ENCODE data around the gene TIE1. TPM values are rescaled to one million over a fixed set of nuclear protein-coding genes. Genes with fewer than 3 reads are reported as not detected.

Gene TIE1
- total and polyA plus RNA-seq, 2 donors (not counting 1 experiment from before 2014, with no cell fraction given), result 0.02 TPM; not detected in 1

DNA sequence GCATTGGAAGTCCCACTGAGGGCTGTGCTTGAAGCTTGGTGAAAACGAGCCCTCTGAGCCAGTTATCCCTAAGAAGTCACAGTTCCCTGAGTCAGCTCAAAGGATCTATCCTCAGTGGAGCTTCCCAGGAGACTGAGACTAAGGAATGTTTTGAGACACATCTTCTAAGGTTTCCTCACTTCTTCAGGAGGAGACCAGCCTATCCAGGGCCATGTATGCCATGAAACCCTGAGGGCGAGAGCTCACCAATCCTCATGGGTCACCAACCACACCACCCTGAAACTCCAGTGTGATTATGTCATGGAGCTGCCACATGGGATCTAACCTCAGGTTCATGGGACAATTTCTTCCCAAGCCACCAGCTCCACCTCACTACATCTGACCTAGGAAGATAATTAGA lies 7.6 kb upstream of the TIE1 start:
- Histone ChIP-seq H2AFZ (ENCODE audit: low read length) (no peak overlapping the region), H3K4me3 (replicated peaks in 1 of 4; ENCODE audit: control extremely low read depth in 1 of 4, insufficient read depth in 1 of 4, low read depth in 3 of 4, low read length in 4 of 4) (no peak overlapping the region), H4K20me1 (ENCODE audit: control insufficient read depth, extremely low read depth, insufficient read depth, low read length) (no peaks in the 10 kb centered on the region), H3K27me3 (ENCODE audit: control insufficient read depth, insufficient read depth, low read length) (peaks cover 2% of the 10 kb centered on the region), H3K36me3 (ENCODE audit: control insufficient read depth, insufficient read depth, low read length) (no peaks in the 10 kb centered on the region), H3K9ac (ENCODE audit: insufficient read depth, low read length) (no peak overlapping the region), H3K27ac (ENCODE audit: insufficient read depth, low read length) (no peak overlapping the region), H3K4me2 (ENCODE audit: extremely low read depth, insufficient read depth, low read length) (no peak overlapping the region), H3K9me3 (ENCODE audit: control insufficient read depth, insufficient read depth, low read depth, low read length) (no peaks in the 10 kb centered on the region), H3K4me1 (ENCODE audit: control insufficient read depth, extremely low read depth, insufficient read depth, low read length) (no peaks in the 10 kb centered on the region), H3K79me2 (ENCODE audit: control insufficient read depth, insufficient read depth, low read length) (no peaks in the 10 kb centered on the region)
- DNase-seq (ENCODE audit: low read depth in 2 of 2), result no peak
- TF ChIP-seq, protein P1, sequence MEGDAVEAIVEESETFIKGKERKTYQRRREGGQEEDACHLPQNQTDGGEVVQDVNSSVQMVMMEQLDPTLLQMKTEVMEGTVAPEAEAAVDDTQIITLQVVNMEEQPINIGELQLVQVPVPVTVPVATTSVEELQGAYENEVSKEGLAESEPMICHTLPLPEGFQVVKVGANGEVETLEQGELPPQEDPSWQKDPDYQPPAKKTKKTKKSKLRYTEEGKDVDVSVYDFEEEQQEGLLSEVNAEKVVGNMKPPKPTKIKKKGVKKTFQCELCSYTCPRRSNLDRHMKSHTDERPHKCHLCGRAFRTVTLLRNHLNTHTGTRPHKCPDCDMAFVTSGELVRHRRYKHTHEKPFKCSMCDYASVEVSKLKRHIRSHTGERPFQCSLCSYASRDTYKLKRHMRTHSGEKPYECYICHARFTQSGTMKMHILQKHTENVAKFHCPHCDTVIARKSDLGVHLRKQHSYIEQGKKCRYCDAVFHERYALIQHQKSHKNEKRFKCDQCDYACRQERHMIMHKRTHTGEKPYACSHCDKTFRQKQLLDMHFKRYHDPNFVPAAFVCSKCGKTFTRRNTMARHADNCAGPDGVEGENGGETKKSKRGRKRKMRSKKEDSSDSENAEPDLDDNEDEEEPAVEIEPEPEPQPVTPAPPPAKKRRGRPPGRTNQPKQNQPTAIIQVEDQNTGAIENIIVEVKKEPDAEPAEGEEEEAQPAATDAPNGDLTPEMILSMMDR (conservative IDR thresholded peaks at IDR 0.05 in 1 of 2, IDR thresholded peaks at IDR 0.05 in 1 of 2; ENCODE audit: low read depth in 1 of 2, low read length in 2 of 2), result no peak
- TF ChIP-seq EZH2 (IDR thresholded peaks at IDR 0.05; ENCODE audit: low read length, missing control alignments), result no peak

DNA sequence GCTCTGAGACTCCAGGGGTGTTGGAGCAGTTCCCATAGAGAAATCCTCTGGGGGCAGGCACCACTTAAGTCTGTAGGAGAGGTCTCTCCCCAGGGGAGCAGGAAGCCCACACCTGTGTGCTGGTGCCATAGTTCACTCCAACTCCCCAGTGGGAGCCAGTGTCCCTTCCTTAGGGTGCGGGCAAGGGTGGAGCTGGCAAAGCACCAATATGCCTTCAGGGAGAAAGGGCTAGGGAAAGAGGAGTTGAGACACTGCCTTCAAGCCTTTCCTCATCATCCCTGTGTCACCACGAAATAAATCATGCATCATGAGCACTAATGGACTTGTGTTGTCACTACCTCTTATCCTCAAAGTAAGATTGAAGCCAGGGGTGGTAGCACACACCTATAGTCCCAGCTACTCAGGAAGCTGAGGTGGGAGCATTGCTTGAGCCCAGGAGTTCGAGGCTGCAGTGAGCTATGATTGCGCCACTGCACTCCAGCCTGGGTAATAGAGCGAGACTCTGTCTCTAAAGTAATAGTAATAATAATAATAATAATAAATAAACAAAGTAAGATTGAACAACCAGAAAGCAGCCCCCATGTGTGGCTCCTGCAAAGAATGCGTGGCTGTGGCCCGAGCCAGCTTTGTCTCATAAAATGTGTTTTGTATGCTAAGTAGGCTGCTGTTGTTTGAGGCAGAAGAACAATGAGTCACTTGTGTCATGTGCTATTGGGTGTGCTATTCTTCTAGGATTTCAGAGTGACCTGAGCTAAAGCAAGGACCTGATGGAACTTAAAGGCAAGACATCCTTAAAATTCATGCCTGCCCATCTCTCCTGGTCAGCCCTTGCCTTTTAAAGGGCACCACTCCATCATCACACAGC lies 6.7 kb upstream of the TIE1 start:
- Histone ChIP-seq H3K36me3 (ENCODE audit: control insufficient read depth, insufficient read depth, low read length) (no peaks in the 10 kb centered on the region), H4K20me1 (ENCODE audit: control insufficient read depth, extremely low read depth, insufficient read depth, low read length) (no peaks in the 10 kb centered on the region), H3K27me3 (ENCODE audit: control insufficient read depth, insufficient read depth, low read length) (no peaks in the 10 kb centered on the region), H3K4me2 (ENCODE audit: extremely low read depth, insufficient read depth, low read length) (no peak overlapping the region), H3K27ac (ENCODE audit: insufficient read depth, low read length) (no peak overlapping the region), H3K9ac (ENCODE audit: insufficient read depth, low read length) (no peak overlapping the region), H3K79me2 (ENCODE audit: control insufficient read depth, insufficient read depth, low read length) (no peaks in the 10 kb centered on the region), H2AFZ (ENCODE audit: low read length) (no peak overlapping the region), H3K4me1 (ENCODE audit: control insufficient read depth, extremely low read depth, insufficient read depth, low read length) (no peaks in the 10 kb centered on the region), H3K9me3 (ENCODE audit: control insufficient read depth, insufficient read depth, low read depth, low read length) (no peaks in the 10 kb centered on the region), H3K4me3 (replicated peaks in 1 of 4; ENCODE audit: control extremely low read depth in 1 of 4, insufficient read depth in 1 of 4, low read depth in 3 of 4, low read length in 4 of 4) (no peak overlapping the region)
- DNase-seq (ENCODE audit: low read depth in 2 of 2), result peak; percentile 53 to 78
- no peak for TF ChIP-seq EZH2 (IDR thresholded peaks at IDR 0.05; ENCODE audit: low read length, missing control alignments)
- TF ChIP-seq, protein P1 (conservative IDR thresholded peaks at IDR 0.05 in 1 of 2, IDR thresholded peaks at IDR 0.05 in 1 of 2; ENCODE audit: low read depth in 1 of 2, low read length in 2 of 2), result no peak

DNA sequence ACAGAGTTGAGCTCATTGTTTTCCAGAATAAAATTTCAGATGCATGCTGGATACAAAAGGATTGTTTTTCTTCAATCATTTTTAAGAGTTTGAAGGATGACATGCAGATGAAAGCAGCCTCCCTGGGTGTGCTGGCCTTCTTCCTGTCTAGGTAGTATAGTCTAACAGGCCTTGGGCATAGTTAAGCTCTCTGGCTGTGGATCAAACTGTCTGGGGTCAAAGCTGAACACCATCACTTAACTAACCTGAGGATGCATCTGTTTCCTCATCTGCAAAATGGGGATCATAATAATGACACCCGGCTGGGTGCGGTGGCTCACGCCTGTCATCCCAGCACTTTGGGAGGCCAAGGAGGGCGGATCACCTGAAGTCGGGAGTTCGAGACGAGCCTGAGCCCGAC lies 6.0 kb upstream of the TIE1 start:
- Histone ChIP-seq H3K9ac (ENCODE audit: insufficient read depth, low read length) (no peak overlapping the region), H3K36me3 (ENCODE audit: control insufficient read depth, insufficient read depth, low read length) (no peaks in the 10 kb centered on the region), H3K27ac (ENCODE audit: insufficient read depth, low read length) (no peak overlapping the region), H2AFZ (ENCODE audit: low read length) (no peak overlapping the region), H3K27me3 (ENCODE audit: control insufficient read depth, insufficient read depth, low read length) (no peaks in the 10 kb centered on the region), H3K79me2 (ENCODE audit: control insufficient read depth, insufficient read depth, low read length) (no peaks in the 10 kb centered on the region), H3K4me1 (ENCODE audit: control insufficient read depth, extremely low read depth, insufficient read depth, low read length) (no peaks in the 10 kb centered on the region), H4K20me1 (ENCODE audit: control insufficient read depth, extremely low read depth, insufficient read depth, low read length) (no peaks in the 10 kb centered on the region), H3K9me3 (ENCODE audit: control insufficient read depth, insufficient read depth, low read depth, low read length) (no peaks in the 10 kb centered on the region), H3K4me2 (ENCODE audit: extremely low read depth, insufficient read depth, low read length) (no peak overlapping the region), H3K4me3 (replicated peaks in 1 of 4; ENCODE audit: control extremely low read depth in 1 of 4, insufficient read depth in 1 of 4, low read depth in 3 of 4, low read length in 4 of 4) (no peak overlapping the region)
- TF ChIP-seq EZH2 (IDR thresholded peaks at IDR 0.05; ENCODE audit: low read length, missing control alignments), result no peak
- TF ChIP-seq, protein P1 (conservative IDR thresholded peaks at IDR 0.05 in 1 of 2, IDR thresholded peaks at IDR 0.05 in 1 of 2; ENCODE audit: low read depth in 1 of 2, low read length in 2 of 2), result no peak
- no peak for DNase-seq (ENCODE audit: low read depth in 2 of 2)
